ENCODE data around the gene PIM1.

DNA sequence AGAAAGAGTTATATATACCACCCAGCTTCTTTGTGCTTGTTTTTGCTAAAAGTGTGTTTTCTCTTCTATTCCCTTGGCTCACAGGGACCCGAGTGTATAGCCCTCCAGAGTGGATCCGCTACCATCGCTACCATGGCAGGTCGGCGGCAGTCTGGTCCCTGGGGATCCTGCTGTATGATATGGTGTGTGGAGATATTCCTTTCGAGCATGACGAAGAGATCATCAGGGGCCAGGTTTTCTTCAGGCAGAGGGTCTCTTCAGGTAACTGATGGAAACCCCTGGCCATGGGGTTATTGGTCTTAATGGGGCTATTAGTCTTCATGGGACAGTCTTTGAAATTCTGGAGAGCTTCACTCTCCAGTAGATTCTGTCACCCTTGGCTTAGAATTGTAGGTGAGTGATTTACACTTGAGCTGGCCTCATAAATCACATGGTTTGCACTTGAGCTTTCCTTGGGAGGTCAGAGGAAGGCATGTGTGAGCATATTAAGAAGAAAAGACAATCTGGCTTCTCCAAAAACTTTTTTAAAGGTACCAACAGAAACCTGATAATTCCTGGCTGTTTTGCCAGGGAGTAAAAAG, 3.0 kb downstream of the PIM1 start:
- TF ChIP-seq, protein P1, sequence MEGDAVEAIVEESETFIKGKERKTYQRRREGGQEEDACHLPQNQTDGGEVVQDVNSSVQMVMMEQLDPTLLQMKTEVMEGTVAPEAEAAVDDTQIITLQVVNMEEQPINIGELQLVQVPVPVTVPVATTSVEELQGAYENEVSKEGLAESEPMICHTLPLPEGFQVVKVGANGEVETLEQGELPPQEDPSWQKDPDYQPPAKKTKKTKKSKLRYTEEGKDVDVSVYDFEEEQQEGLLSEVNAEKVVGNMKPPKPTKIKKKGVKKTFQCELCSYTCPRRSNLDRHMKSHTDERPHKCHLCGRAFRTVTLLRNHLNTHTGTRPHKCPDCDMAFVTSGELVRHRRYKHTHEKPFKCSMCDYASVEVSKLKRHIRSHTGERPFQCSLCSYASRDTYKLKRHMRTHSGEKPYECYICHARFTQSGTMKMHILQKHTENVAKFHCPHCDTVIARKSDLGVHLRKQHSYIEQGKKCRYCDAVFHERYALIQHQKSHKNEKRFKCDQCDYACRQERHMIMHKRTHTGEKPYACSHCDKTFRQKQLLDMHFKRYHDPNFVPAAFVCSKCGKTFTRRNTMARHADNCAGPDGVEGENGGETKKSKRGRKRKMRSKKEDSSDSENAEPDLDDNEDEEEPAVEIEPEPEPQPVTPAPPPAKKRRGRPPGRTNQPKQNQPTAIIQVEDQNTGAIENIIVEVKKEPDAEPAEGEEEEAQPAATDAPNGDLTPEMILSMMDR (IDR thresholded peaks at IDR 0.05), result no peak
- no peak for TF ChIP-seq POLR2A (IDR thresholded peaks at IDR 0.05)
